K562 (cell line): ENCODE measurements around the gene CHM. TPM values are rescaled to one million over a fixed set of nuclear protein-coding genes. Genes with fewer than 3 reads are reported as not detected.

Source experiments
- BCL6 ChIP-seq: fragments of 250-450 bp; sonication (Bioruptor Pico); IDR thresholded peaks from 2 replicates; pipeline ENCODE4 v1.4.0; 2020
- BRD4 ChIP-seq: fragments of 200-600 bp; sonication (generic); IDR thresholded peaks from 2 replicates; pipeline ENCODE4 v1.6.1; 2017; ENCODE audit warnings: inconsistent platforms
- FUS ChIP-seq: fragments of 200-400 bp; formaldehyde crosslinking; optimal IDR thresholded peaks from 2 replicates; pipeline ENCODE3; 2017; ENCODE audit warnings: low read depth, low read length
- MCM7 ChIP-seq, 2 experiments: fragments of 450-650 bp; IDR thresholded peaks; 2 replicates each; pipeline ENCODE4 v1.6.1; 2016 to 2018
- MIER1 ChIP-seq: fragments of 450-650 bp; IDR thresholded peaks from 2 replicates; pipeline ENCODE4 v1.6.1; 2016; ENCODE audit warnings: antibody characterized with exemption, mild to moderate bottlenecking, low read depth
- MXI1 ChIP-seq: IDR thresholded peaks from 2 replicates; pipeline ENCODE4 v1.6.1; 2011; ENCODE audit warnings: low read depth, mild to moderate bottlenecking, improper control_type of control experiment, low read length
- NCOA1 ChIP-seq: fragments of 450-650 bp; IDR thresholded peaks from 2 replicates; pipeline ENCODE4 v1.6.1; 2016; ENCODE audit warnings: low read depth
- NFRKB ChIP-seq: fragments of 450-650 bp; IDR thresholded peaks from 2 replicates; pipeline ENCODE4 v1.6.1; 2016; ENCODE audit warnings: low read depth
- PHTF2 ChIP-seq: fragments of 250-450 bp; sonication (Bioruptor Pico); IDR thresholded peaks from 2 replicates; pipeline ENCODE4 v1.5.0; 2021; ENCODE audit warnings: mild to moderate bottlenecking
- POU5F1 ChIP-seq: fragments of 150-350 bp; IDR thresholded peaks from 2 replicates; pipeline ENCODE4 v1.6.1; 2014; ENCODE audit warnings: borderline replicate concordance, low read length, low read depth, mild to moderate bottlenecking; ENCODE audit not compliant: partially characterized antibody
- PYGO2 ChIP-seq: fragments of 450-650 bp; IDR thresholded peaks from 2 replicates; pipeline ENCODE4 v1.6.1; 2016; ENCODE audit warnings: mild to moderate bottlenecking, missing genetic modification characterization, moderate library complexity, missing compliant biosample characterization
- RBM25 ChIP-seq: fragments of 200-400 bp; formaldehyde crosslinking; IDR thresholded peaks from 2 replicates; pipeline ENCODE4 v1.6.1; 2018; ENCODE audit warnings: low read length, low read depth, moderate library complexity; ENCODE audit not compliant: severe bottlenecking
- RFX1 ChIP-seq: fragments of 450-650 bp; IDR thresholded peaks from 2 replicates; pipeline ENCODE4 v1.6.1; 2016; ENCODE audit warnings: mild to moderate bottlenecking, moderate library complexity
- ZNF224 ChIP-seq: sonication (generic); formaldehyde crosslinking; IDR thresholded peaks from 2 replicates; pipeline ENCODE4 v1.8.0; 2022; ENCODE audit warnings: mild to moderate bottlenecking, missing genetic modification reagents
- ZNF77 ChIP-seq: fragments of 250-450 bp; sonication (Bioruptor Pico); IDR thresholded peaks from 2 replicates; pipeline ENCODE4 v1.5.0; 2020
- polyA plus RNA-seq, 8 experiments: library from polyadenylated mRNA; depleted of rRNA in 4 of 8; stranded (reverse) in 5 of 8; unstranded in 3 of 8; fragments of >200 nt; fragmentation: Nextera tagmentation in 2 of 8; fragmentation: Illumina TruSeq in 1 of 8; extraction: Ambion mirVana in 2 of 8; extraction: Trizol in 1 of 8; gene quantifications; 2 replicates each; pipeline versions ENCODE4 v1.2.1 to v1.2.3, GENCODE V29; 2011 to 2014; ENCODE audit warnings: inconsistent platforms in 1 of 8, missing spikeins in 1 of 8
- total RNA-seq, 7 experiments: library from RNA; depleted of rRNA in 6 of 7; stranded (reverse); fragments of >200 nt in 6 of 7; fragmentation: Illumina TruSeq in 2 of 7; extraction: Trizol in 2 of 7; gene quantifications; 2 replicates each; pipeline versions ENCODE4 v1.2.1 to v1.2.3, GENCODE V29; 2011 to 2021; ENCODE audit warnings: low replicate concordance in 1 of 7
- TF ChIP-seq, protein P1 (sequence below): fragments of 450-650 bp; IDR thresholded peaks from 2 replicates; pipeline ENCODE4 v1.6.1; 2017; ENCODE audit warnings: antibody characterized with exemption, mild to moderate bottlenecking
- TF ChIP-seq, protein P2 (sequence below): IDR thresholded peaks from 2 replicates; pipeline ENCODE4 v1.6.1; 2014; ENCODE audit warnings: antibody characterized with exemption
- TF ChIP-seq, protein P3 (sequence below): fragments of 150-350 bp; conservative IDR thresholded peaks from 2 replicates; pipeline ENCODE4 v1.6.1; 2014; ENCODE audit warnings: low read length
- TF ChIP-seq, protein P4 (sequence below): sonication (generic); formaldehyde crosslinking; IDR thresholded peaks from 2 replicates; pipeline ENCODE4 v1.8.0; 2022; ENCODE audit warnings: missing genetic modification reagents, mild to moderate bottlenecking, borderline replicate concordance

The CHM gene
- total and polyA plus RNA-seq, 9 of the 15 experiments (the other 6 are each of a cell fraction or from before 2014, with no cell fraction given) = 2.2 to 9.0 (median 4.6) TPM

DNA sequence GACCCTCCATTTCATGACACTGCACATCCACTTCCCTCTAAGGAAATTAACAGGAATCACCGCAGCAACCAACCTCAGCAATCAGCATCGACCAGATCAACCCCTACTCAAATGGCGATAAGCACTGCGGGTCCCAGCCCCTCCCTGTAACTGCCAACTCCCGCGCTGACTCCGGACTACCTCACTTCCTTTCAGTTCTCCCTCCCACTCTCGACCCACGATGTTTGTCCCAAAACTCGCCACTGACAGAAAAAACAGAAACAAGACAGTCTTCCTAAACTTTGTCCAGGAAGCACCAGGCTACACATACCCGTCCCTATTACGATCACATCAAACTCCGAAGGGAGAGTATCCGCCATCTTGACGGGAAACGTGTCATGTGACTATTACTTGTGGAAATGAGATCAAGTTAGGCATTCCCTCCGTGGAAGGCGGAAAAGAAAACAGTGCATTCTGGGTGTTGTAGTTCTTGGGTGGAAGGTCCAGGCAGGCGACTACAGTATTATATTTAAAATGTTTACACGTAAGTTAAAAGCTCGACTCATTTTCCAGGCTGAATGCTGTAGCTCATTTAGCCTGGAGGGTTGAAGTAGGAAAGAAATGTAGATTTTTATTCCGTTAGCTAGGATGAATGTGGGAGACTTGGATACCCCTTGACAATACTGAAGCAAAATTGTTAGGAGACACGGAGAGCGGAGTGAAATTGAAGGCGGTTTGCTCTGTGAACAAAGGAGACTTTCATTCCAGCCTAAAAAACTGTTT lies at the start of gene CHM (continued):
- TF ChIP-seq, protein P1, sequence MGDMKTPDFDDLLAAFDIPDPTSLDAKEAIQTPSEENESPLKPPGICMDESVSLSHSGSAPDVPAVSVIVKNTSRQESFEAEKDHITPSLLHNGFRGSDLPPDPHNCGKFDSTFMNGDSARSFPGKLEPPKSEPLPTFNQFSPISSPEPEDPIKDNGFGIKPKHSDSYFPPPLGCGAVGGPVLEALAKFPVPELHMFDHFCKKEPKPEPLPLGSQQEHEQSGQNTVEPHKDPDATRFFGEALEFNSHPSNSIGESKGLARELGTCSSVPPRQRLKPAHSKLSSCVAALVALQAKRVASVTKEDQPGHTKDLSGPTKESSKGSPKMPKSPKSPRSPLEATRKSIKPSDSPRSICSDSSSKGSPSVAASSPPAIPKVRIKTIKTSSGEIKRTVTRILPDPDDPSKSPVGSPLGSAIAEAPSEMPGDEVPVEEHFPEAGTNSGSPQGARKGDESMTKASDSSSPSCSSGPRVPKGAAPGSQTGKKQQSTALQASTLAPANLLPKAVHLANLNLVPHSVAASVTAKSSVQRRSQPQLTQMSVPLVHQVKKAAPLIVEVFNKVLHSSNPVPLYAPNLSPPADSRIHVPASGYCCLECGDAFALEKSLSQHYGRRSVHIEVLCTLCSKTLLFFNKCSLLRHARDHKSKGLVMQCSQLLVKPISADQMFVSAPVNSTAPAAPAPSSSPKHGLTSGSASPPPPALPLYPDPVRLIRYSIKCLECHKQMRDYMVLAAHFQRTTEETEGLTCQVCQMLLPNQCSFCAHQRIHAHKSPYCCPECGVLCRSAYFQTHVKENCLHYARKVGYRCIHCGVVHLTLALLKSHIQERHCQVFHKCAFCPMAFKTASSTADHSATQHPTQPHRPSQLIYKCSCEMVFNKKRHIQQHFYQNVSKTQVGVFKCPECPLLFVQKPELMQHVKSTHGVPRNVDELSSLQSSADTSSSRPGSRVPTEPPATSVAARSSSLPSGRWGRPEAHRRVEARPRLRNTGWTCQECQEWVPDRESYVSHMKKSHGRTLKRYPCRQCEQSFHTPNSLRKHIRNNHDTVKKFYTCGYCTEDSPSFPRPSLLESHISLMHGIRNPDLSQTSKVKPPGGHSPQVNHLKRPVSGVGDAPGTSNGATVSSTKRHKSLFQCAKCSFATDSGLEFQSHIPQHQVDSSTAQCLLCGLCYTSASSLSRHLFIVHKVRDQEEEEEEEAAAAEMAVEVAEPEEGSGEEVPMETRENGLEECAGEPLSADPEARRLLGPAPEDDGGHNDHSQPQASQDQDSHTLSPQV = no peak
- TF ChIP-seq, protein P2, sequence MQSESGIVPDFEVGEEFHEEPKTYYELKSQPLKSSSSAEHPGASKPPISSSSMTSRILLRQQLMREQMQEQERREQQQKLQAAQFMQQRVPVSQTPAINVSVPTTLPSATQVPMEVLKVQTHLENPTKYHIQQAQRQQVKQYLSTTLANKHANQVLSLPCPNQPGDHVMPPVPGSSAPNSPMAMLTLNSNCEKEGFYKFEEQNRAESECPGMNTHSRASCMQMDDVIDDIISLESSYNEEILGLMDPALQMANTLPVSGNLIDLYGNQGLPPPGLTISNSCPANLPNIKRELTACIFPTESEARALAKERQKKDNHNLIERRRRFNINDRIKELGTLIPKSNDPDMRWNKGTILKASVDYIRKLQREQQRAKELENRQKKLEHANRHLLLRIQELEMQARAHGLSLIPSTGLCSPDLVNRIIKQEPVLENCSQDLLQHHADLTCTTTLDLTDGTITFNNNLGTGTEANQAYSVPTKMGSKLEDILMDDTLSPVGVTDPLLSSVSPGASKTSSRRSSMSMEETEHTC = no peak
- TF ChIP-seq, protein P3, sequence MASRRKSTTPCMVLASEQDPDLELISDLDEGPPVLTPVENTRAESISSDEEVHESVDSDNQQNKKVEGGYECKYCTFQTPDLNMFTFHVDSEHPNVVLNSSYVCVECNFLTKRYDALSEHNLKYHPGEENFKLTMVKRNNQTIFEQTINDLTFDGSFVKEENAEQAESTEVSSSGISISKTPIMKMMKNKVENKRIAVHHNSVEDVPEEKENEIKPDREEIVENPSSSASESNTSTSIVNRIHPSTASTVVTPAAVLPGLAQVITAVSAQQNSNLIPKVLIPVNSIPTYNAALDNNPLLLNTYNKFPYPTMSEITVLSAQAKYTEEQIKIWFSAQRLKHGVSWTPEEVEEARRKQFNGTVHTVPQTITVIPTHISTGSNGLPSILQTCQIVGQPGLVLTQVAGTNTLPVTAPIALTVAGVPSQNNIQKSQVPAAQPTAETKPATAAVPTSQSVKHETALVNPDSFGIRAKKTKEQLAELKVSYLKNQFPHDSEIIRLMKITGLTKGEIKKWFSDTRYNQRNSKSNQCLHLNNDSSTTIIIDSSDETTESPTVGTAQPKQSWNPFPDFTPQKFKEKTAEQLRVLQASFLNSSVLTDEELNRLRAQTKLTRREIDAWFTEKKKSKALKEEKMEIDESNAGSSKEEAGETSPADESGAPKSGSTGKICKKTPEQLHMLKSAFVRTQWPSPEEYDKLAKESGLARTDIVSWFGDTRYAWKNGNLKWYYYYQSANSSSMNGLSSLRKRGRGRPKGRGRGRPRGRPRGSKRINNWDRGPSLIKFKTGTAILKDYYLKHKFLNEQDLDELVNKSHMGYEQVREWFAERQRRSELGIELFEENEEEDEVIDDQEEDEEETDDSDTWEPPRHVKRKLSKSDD = no peak
- TF ChIP-seq ZNF77 (CRISPR knock-in tag) (no peak), NCOA1 (no peak), BRD4 (no peak), RFX1 (peak; percentile 50), NFRKB (peak; percentile 92), RBM25 (no peak), ZNF224 (CRISPR knock-in tag) (no peak), MCM7 (IDR thresholded peaks at IDR 0.05) (no peak), MXI1 (no peak), BCL6 (CRISPR knock-in tag) (no peak), PYGO2 (tag) (no peak), FUS (no peak), POU5F1 (no peak), PHTF2 (CRISPR knock-in tag) (no peak), MIER1 (no peak)
- TF ChIP-seq, protein P4, sequence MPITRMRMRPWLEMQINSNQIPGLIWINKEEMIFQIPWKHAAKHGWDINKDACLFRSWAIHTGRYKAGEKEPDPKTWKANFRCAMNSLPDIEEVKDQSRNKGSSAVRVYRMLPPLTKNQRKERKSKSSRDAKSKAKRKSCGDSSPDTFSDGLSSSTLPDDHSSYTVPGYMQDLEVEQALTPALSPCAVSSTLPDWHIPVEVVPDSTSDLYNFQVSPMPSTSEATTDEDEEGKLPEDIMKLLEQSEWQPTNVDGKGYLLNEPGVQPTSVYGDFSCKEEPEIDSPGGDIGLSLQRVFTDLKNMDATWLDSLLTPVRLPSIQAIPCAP (CRISPR knock-in tag) = no peak
